ENCODE data around the gene LRRIQ4.
A peak's percentile ranks its signal among the peaks of the same experiment; 100 is the strongest.

Gene LRRIQ4

DNA sequence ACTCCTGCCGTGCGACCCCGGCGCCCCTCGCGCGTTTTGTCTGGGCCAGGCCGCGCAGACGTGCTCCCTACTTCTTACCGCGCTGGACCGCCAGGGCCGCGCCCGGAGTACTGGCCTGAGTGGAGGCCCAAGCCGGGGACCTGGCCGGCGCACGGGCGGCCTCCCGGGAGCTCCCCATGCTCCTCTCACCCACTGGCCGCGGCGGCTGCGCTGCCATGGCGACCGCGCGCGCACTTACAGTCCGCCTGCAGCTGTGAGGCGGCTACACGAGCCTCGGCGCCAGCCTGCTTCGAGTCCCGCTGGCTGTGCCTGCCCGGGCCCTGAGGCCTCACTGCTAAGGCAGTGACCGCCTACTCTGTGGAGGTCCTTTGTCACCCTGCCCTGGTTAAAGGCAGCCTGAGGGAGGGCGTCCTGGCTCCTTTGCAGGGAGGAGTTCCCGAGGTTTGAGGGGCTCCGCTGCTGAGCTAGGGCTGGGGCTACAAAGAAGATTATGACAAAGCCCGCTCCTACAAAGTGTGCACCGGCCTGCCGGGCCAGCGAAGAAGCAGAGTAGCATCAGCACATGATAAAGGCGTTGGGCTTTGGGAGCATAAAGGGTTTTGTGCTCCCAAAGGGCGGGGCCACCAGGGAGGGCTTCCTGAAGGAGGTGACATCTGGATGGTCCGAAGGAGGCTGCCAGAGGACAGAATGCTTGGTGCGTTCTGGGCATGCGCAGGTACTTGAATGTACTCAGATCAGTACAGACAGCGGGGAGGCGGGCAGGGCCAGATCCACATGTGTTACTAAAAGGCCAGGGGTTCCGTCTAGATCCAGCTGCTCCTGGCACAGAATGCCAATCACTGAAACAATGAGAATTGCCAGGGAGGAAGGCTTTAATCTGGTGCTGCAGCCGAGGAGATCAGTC, at the start of gene LRRIQ4, which contains the start of gene LRRC34:
TSS of gene LRRIQ4 (plus strand) at position 539 of the 904 bp plus-strand sequence. CDS start 9,052 bp downstream, outside the sequence.
TSS of gene LRRC34 (minus strand) at position 573 of the 904 bp plus-strand sequence. CDS start at position 217, 356 bp downstream.
- DNase-seq = no peak

DNA sequence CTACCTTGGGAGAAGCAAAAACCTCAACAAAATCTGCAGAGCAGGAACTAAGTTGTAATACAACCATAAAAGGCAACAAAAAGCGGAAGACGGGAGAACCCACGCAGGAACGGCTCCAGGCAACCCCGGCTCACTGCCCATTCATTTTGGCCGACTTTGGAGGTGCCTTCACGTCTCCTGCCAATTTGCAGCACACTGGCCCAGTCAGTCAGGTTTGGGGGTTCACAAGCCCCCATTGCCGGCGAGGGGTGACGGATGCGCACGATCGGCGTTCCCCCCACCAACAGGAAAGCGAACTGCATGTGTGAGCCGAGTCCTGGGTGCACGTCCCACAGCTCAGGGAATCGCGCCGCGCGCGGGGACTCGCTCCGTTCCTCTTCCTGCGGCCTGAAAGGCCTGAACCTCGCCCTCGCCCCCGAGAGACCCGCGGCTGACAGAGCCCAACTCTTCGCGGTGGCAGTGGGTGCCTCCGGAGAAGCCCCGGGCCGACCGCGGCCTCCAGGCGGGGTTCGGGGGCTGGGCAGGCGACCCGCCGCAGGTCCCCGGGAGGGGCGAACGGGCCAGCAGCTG, 48.3 kb upstream of the LRRIQ4 start:
- no peak for DNase-seq

DNA sequence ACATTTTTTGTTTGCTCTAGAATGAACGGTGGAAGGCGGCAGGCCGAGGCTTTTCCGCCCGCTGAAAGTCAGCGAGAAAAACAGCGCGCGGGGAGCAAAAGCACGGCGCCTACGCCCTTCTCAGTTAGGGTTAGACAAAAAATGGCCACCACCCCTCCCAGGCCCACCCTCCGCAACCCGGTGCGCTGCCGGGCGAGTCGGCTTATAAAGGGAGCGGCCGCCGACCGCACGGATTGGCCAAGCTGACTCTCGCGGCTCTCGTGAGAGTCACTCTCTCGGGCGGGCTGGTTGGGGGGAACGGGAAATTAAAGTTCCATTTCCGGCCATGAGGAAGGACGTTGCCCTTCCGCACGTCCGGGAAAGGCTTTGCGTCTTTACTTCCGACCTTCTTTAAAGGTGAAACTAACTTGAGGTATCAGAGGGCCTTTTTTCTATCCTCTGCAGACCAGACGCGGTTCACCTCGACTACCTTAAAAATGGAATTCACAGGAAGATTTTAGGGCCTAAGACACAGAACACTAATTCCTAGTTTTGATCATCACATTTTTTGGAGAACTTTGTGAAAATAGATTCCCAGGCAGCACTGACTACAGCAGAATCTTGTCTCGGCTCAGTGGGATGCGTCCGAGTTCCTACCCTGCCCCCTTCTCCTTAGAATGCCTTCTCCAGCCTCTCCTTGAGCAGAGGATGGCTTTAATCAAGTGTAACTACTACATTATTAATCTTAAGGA, 47.6 kb upstream of the LRRIQ4 start, which contains the start of gene TERC:
TSS of gene TERC (minus strand) at position 179 of the 731 bp plus-strand sequence.
- peak; percentile 53 for DNase-seq

DNA sequence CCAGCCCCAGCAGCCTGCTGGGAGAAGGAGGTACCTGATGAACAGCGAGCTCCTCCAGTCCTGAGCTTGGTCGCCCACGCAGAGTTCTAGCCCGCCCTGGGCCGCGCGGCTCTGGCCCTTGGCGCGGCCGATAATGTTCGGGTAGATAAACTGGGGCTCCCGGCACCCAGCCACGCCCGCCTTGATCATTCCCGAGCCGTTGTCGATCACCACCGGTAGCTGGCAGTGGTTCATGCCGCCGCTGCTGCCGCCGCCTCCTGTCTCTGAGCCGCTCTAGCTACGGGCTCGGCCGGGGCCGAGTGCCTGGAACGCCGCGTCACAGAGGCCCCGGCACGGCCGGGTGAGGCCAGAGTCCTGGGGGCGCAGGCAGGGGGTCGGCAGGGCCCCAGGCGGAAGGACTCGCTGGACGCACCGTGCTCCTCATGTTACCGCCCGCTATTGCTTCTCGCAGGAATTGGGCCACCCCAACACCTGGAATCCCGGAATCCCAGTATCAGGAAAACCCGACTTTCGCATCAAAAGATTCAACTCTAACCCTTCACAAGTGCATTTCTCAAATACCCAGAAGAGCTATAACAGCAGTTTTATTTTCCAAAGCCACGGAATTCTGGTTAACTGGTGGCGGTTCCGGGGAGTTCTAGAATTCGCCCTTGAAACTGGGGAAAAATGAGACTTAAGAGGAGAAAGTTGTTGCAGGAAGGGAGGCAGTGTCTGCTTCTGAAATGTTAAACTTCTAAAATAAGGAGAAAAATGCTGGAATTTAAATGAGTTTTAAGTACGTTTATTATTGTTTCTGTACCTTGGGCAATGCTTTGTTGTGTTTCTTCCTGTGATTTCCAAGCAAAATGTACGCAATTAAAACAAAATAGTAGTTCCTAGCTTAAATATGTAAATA, 43.1 kb upstream of the LRRIQ4 start, which contains the start of gene ACTRT3:
TSS of gene ACTRT3 (minus strand) at position 275 of the 895 bp plus-strand sequence. CDS start at position 234, 41 bp downstream.
- DNase-seq = no peak

DNA sequence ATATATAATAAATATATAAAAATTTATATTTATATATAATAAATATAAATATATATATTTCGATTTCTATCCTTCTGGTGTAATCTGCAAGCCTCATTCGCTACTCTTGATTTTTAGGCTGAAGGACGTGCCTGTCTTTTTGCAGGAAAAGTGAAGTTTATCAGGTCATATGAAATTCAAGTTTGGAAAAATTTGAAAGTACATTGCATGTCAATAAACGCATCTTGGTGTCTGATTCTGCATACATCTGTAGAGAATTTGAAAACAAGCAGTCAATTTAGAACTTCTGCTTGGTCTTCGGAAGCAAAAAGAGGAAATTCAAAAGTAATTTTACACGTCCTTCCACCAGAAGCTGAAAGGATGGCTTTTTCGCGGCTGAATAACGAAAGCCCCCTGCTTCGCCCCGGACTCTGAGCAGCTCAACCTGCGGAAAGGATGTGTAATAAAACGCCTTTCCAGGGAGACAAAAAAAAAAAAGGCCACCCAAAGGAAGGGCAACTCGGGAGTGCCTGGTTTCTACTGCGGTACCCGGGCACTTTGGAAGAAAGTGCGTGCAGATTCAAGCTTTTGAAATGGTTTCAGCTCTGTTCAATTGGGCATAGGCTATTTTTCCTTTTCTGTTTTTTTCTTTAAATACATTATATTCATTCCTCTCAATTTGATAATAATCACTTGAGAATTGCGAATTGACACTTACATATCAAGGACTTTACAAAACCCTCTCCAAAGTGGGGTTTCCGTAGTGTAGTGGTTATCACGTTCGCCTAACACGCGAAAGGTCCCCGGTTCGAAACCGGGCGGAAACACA, 41.0 kb upstream of the LRRIQ4 start:
- no peak for DNase-seq

DNA sequence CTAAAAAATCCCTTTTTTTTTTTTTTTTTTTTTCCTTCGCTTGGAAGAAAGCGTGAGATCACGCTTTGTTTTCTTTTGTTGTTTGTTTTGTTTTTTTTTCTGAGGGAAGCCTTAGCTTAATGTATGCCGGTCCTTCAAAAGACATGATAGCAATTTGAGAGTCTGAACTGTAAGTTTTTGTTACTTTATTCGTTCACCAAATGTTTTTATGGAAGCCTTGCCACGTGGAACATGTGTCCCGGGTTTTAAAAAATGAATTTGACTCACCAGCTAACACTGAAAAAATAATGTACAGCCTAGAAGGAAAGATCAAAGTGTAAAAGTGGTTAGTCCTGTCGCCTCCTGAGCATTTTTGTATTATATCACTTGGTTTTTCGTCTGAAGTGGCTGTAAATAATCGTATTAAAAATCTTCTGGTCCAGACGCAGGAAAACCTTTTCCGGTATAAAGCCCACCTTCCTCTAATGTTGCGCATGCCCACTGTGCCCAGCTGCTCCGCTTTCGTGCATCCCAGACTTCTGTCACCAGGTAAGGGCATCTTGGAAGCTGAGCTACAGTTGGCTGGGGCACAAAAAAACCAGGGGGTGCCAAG, 40.3 kb upstream of the LRRIQ4 start:
- no peak for DNase-seq

DNA sequence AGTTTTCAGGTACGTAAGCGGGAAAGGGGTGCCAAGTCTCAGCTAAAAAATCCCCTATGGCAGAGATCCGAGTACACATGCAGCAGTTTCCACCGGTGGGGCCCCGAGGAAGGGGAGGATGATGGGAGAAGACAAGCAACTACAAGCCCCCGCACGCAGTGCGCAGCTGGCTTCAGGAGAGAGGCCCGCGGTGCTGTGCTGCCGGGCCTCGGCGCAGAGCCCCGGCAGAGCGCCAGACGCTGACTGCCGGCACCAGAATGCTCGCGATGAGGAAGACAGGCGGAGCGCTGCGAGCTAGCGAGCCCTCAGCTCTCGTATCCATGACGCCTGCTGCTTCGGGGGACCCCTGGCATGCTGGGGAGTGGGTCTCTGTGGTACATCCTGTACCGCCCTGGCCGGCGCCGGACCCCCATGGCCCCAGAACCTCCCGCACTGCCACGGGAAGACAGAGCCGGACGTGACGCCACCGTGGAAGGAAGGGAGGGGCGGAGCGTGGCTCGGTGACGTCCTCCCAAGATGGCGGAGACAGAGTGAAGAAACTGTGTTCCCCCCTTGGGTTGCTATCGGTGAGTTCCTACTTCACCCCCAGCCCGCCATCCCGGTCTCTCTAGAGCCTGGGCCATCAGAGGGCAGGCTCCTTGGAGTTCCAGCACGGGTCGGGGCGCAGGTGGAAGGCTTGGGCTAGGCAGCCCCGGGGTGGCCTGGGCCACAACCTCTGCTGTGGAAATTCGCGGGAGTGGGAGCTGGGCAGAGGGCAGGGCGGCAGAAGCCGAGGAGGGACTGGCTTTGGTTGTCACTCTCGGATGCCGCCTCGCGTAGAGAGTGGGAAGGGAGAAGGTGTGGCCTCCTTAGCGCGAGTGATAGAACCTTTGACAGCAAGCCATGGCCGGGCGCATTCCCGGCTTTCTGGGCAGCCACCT, 39.5 kb upstream of the LRRIQ4 start, which contains the start of gene MYNN:
TSS of gene MYNN (plus strand) at position 500 of the 920 bp plus-strand sequence. CDS start 900 bp downstream, outside the sequence.
- DNase-seq = no peak

DNA sequence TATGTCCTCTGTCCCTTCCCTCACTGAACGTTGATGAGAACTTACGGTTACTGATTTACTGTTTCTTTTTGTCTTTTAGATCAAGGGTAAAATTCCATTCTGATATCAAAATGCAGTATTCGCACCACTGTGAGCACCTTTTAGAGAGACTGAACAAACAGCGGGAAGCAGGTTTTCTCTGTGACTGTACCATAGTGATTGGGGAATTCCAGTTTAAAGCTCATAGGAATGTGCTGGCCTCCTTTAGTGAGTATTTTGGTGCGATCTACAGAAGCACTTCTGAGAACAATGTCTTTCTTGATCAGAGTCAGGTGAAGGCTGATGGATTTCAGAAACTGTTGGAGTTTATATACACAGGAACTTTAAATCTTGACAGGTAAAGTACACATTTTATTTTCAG, 38.5 kb upstream of the LRRIQ4 start:
- no peak for DNase-seq

DNA sequence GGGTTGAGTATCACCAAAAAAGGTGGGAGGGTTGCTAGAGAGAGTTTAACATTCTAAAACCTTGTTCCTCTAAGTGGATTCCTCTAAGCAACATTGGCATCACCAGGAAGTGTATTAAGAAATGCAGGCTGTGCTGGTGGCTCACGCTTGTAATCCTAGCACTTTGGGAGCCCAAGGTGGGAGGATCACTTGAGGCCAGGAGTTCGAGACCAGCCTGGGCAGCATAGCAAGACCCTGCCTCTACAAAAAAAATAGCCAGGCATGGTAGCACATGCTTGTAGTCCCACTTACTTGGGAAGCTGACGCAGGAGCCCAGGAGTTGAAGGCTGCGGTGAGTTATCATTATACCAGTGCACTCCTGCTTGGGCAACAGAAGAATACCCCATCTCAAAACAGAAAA, 34.8 kb upstream of the LRRIQ4 start:
- no peak for DNase-seq

DNA sequence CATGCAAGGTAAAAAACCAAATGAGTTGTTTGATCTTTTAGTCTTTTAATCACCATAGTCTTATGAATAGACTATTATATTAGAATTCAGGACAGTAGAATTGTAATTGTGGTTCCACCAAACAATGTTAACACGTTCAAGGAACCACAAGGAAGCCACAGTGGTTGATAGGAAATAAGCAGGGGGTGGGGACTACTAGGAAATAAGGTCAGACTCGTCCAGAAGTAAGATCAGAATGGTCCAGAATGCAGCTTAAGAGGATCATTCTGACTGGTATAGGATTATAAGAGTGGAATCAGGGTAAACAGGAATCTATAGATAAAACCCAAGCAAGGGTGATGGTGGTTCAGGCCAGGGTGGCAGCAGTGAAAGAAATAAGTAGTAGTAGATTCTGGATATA, 31.9 kb upstream of the LRRIQ4 start:
- DNase-seq = no peak

DNA sequence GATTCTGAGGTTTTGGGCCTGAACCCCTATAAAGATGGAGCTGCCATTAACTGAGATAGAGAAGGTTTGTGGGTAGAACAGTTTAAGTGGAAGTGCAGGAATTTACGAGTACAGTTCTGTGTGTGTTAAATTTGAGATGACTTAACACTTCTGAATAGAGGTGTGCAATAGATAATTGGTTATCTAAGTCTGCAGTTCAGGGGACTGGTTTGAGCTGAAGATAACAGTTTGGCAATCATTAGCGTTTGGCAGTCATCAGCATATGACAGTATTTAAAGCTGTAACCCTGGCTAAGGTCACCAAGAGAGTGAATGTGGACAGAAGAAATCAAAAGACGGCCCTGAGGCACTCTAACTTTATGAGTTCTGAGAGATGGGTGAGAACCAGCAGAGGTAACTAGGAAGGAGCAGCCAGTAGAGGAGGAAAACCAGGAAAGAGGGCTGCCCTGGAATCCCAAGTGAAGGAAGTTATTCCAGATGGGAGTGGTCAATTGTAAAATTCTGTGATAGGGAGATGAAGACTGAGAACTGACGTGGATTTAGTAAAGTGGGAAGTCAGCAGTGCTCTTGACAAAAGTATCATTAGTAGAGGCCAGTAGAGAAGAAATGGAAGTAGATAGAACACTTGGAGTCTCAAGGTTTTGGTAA, 31.3 kb upstream of the LRRIQ4 start:
- DNase-seq = no peak

DNA sequence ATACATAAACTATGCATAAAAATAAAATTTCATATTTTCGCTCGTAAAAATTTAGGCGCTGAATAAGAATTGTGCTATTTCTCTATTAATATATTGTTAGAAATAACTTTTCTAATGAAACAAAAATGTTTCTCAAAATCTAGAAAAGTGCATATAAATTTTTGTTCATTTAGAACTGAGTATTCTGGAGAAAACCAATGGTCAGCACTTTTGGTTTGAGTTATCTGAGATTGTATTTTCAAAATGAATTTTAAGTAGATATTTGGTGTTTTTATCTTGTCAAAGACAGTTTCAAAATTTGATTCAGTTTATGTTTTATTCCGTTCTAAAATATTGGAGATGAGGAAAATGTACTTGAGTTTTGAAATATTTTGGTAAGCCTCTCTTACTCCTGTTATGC, 25.6 kb upstream of the LRRIQ4 start:
- no peak for DNase-seq

DNA sequence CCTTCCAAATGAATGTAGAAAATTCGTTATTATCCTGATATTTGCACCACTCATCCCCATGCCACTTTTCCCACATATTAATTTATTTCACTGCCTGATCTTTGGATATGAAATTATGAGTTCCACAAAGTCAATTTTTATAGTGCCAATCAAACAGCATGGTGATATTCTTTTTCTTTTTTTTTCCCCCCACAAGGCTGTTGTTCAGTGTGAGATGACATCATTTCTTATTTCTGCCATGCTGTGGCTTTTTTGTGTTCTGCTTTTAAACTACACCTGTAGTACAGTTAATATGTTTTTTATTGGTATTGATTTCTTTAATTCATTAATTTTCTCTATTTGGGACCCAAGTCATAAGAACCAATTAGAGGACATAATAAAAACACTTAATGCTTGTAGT, 24.9 kb upstream of the LRRIQ4 start:
- no peak for DNase-seq

DNA sequence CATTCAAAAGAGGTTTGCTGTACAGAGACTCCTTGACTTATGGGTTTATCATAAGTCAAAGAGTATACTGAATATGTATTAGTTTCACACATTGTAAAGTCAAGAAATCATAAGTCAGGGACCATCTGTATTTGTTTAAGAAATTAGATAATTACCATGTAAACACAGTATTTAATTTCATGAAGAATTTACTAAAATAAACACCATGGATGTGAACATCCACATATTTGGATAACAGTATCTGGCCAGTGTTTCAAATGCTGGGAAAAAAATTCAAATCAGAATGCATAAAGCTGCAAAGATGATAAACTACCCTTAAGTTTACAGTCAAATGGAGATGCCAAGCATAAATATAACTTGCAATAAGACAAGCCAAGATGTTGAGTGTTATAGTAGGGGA, 22.5 kb upstream of the LRRIQ4 start:
- no peak for DNase-seq

DNA sequence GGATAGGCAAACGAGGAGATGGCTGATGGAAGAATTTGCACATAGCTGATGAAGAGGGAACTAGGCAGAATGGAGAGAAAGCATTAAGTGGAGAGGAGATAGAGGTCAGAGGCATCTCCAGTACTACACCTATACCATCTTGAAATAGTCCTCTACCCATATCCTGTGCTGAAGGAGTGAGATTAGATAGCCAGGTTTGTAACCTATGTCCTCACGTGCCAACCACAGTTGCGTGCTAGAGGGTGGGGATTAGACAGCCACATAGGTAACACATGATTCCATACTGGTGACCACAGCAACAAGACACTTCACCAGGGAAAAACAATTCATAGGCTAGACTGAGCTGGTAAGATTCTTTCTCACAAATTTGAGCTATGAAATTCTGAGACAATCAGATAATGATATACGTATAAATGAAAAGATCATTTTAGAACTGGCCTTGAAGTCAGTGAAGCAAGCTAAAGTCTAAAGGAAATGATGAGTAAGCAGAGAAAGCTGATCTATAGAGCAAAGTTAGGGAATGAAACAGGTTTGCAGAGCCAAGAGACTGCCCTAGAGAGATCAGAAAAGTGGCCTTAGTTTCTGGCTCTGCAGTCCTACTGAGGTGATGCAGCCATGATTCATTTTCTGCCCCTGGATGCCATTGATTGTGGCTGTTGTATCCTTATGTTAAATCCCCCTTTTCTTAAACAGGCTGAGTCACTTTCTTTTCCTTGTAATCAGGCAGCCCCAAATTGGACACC, 21.8 kb upstream of the LRRIQ4 start:
- DNase-seq = no peak

DNA sequence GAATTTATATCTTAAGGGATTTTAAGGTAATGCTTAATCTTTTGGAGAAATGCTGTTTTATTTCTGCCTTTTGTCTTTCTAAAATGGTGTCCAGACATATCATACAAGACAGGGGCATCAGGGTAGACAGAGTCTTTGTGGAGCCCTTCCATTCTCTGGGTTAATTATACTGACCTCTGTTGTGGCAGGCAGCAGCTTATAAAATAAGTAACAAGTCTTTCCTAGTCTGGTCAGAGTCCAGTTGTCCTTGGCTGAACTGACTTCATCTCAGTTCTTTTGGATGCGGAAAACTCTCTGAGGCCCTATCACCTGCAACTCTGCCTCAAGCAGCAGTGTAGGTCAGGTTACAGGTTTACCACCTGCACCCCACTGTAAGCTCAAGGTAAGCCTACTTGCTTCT, 20.3 kb upstream of the LRRIQ4 start:
- no peak for DNase-seq

DNA sequence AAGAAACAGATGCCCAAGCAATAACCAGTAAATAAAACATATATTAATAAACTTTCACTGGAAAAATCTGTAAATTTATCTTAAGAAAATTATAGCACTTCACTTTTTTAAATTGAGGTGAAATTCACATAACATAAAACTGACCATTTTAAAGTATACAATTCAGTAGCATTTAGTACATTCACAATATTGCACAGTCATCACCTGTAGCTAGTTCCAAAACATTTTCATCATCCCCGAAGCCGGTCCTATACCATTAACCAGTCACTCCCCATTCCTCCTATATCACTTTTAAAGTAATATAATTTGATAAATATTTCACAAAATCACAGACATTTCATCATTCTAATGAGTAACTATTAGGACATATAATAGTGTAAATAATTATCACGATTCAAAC, 8.0 kb upstream of the LRRIQ4 start:
- no peak for DNase-seq

DNA sequence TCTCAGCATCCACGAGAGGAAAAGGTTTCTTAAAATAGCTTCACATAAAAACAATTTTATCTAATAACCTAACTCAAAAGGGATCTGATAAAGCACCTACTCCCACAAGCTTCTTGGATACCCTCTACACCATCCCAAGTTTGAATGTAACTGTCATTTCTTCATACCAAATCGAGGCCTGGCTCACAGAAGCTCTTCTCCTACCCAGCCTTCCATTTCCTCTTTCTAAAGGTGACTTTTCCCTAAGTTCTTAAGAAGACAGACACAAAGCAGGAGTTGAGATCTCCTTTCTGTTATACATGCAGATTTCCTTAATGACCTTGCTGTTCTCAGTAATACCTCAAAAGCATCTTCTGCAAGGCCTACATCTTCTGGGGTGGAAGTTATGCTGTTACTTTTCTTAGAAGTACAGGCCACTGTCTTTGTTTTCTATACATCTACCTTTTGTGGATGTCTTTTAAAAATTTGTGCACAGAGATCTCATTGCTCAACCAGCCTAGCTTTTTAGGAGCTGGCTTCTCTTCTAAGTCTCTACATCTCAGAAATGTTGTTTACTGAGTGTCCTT, 3.4 kb upstream of the LRRIQ4 start:
- DNase-seq = no peak
